ENCODE results near the gene NISCH. TPM values are rescaled to one million over a fixed set of nuclear protein-coding genes. Genes with fewer than 3 reads are reported as not detected.

NISCH gene
- polyA plus RNA-seq, 3 donors, result 9.7 to 106 (median 13.1) TPM

DNA sequence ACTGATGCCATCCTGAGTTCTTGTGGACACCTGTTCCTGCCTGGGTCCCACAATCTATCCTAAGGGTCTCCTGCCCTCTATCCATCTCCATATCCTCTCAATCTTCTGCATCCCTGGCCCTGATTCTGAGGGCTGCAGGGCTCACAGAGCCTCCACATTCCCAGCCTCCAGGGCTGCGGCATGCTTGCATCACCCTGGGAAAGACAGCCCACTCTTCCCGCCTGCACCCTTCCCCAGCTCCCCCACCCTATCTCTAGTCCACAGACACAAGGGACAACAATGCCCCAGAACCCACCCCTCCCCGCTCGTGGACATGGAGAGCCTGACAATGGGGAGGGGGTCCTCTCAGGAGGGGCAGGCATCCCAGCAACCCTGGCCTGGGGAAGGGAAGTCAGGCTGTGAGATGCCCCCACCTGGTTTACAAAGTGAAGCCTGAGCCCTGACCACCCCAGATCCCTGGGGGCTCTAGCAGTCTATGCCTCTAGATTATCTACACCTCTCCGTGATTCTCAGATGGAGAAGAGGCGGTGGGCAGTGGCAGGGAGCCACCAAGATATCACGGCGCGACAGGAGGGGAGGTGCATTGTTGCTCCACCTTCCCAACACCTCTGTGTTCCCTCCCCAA is 20.8 kb upstream of the NISCH start:
- Histone ChIP-seq H3K36me3 (replicated peaks in 1 of 2; ENCODE audit: control insufficient read depth in 1 of 2, insufficient read depth in 2 of 2, low read length in 2 of 2) (no peaks in the 10 kb centered on the region), H3K27me3 (ENCODE audit: control insufficient read depth in 2 of 2, insufficient read depth in 2 of 2, low read length in 2 of 2) (no peaks in the 10 kb centered on the region), H3K9ac (ENCODE audit: insufficient read depth, low read length, poor library complexity, severe bottlenecking) (no peak overlapping the region), H3K27ac (ENCODE audit: low read depth in 1 of 2, low read length in 2 of 2) (no peak overlapping the region), H3K4me1 (ENCODE audit: control insufficient read depth in 1 of 2, insufficient read depth in 2 of 2, low read length in 2 of 2) (peaks cover 36 to 39% of the 10 kb centered on the region in 2 donors), H3K9me3 (replicated peaks in 1 of 2; ENCODE audit: control insufficient read depth in 1 of 2, insufficient read depth in 1 of 2, low read length in 2 of 2) (no peaks in the 10 kb centered on the region), H2AFZ (ENCODE audit: insufficient read depth, low read depth, low read length, poor library complexity, severe bottlenecking) (no peak overlapping the region), H4K20me1 (ENCODE audit: insufficient read depth, low read length) (no peaks in the 10 kb centered on the region), H3K79me2 (ENCODE audit: insufficient read depth, low read length) (no peaks in the 10 kb centered on the region), H3K4me2 (replicated peaks; ENCODE audit: extremely low read depth, low read length, poor library complexity, severe bottlenecking) (no peak overlapping the region), H3K4me3 (replicated peaks in 1 of 3; ENCODE audit: low read depth in 2 of 3, low read length in 3 of 3) (no peak overlapping the region)
- peaks cover 2 to 9% (median 6%) of the 10 kb centered on the region in 3 donors for H3K27me3 Mint-ChIP-seq (ENCODE audit: low read depth in 3 of 3)
- peak overlapping the region in 1 of 2 donors; percentile 26 for H3K4me3 Mint-ChIP-seq
- TF ChIP-seq, protein P1, sequence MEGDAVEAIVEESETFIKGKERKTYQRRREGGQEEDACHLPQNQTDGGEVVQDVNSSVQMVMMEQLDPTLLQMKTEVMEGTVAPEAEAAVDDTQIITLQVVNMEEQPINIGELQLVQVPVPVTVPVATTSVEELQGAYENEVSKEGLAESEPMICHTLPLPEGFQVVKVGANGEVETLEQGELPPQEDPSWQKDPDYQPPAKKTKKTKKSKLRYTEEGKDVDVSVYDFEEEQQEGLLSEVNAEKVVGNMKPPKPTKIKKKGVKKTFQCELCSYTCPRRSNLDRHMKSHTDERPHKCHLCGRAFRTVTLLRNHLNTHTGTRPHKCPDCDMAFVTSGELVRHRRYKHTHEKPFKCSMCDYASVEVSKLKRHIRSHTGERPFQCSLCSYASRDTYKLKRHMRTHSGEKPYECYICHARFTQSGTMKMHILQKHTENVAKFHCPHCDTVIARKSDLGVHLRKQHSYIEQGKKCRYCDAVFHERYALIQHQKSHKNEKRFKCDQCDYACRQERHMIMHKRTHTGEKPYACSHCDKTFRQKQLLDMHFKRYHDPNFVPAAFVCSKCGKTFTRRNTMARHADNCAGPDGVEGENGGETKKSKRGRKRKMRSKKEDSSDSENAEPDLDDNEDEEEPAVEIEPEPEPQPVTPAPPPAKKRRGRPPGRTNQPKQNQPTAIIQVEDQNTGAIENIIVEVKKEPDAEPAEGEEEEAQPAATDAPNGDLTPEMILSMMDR (IDR thresholded peaks at IDR 0.05), result no peak
- 100% methylated on average over 2 of the region's 9 CpGs for WGBS (ENCODE audit: insufficient coverage)
- no peak for DNase-seq
- peaks cover 40% of the 10 kb centered on the region for H3K4me1 Mint-ChIP-seq
- no peaks in the 10 kb centered on the region for H3K36me3 Mint-ChIP-seq
- H3K9me3 Mint-ChIP-seq, result peaks cover 0 to 3% (median 0%) of the 10 kb centered on the region in 7 donors
- H3K27ac Mint-ChIP-seq, result no peak overlapping the region
- intact Hi-C loops (cut with micrococcal nuclease), result no loop called here

DNA sequence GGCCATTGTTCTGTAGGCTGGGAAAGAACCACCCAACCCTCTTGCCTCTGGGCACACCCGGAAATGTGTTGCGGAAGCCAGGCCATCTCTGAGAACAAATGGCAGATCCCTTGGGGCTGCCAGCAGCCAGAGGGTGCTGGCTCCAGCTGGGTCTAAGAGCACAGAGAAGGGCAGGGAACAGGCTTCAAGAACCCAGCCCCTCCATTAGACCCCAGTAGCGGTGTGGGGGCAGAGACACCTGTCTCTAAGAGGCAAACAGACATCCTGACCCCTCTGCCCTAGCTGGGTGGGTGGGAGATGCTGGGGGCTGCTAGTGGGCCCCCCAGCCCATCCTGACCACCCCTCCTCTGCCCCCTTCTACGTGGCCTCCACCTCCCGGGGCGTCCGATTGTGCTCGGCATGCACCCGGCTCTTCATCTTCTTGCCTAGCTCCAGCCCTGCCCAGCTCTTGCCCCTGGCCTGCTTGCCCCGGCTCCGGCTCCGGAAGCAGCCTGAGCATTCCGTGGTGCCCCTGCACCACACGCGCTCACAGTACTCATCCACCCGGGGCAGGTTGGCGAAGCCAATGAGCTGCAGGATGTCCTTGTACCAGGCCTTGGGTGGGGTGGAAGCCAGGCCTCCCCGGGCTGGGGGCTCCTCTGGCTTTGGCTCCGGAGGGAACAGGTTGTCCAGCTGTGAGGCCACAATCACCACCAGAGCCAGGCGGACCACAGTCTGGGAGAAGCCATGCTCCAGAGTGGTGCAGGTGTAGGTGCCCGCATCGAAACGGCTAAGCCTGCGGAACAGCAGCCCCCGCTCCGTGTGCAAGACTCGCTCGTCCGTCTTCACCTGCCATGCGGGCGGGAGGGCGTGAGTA is 19.9 kb upstream of the NISCH start:
- intact Hi-C loops (cut with micrococcal nuclease), result no loop called here
- H3K4me3 Mint-ChIP-seq, result no peak overlapping the region
- H3K27ac Mint-ChIP-seq, result no peak overlapping the region
- Histone ChIP-seq H3K4me3 (replicated peaks in 1 of 3; ENCODE audit: low read depth in 2 of 3, low read length in 3 of 3) (no peak overlapping the region), H4K20me1 (ENCODE audit: insufficient read depth, low read length) (no peaks in the 10 kb centered on the region), H3K79me2 (ENCODE audit: insufficient read depth, low read length) (no peaks in the 10 kb centered on the region), H3K9ac (ENCODE audit: insufficient read depth, low read length, poor library complexity, severe bottlenecking) (no peak overlapping the region), H3K27me3 (ENCODE audit: control insufficient read depth in 2 of 2, insufficient read depth in 2 of 2, low read length in 2 of 2) (no peaks in the 10 kb centered on the region), H3K4me1 (ENCODE audit: control insufficient read depth in 1 of 2, insufficient read depth in 2 of 2, low read length in 2 of 2) (peaks cover 36 to 39% of the 10 kb centered on the region in 2 donors), H3K27ac (ENCODE audit: low read depth in 1 of 2, low read length in 2 of 2) (no peak overlapping the region), H3K36me3 (replicated peaks in 1 of 2; ENCODE audit: control insufficient read depth in 1 of 2, insufficient read depth in 2 of 2, low read length in 2 of 2) (no peaks in the 10 kb centered on the region), H2AFZ (ENCODE audit: insufficient read depth, low read depth, low read length, poor library complexity, severe bottlenecking) (no peak overlapping the region), H3K4me2 (replicated peaks; ENCODE audit: extremely low read depth, low read length, poor library complexity, severe bottlenecking) (no peak overlapping the region), H3K9me3 (replicated peaks in 1 of 2; ENCODE audit: control insufficient read depth in 1 of 2, insufficient read depth in 1 of 2, low read length in 2 of 2) (no peaks in the 10 kb centered on the region)
- WGBS (ENCODE audit: insufficient coverage), result 97% methylated on average over 18 of the region's 32 CpGs
- TF ChIP-seq, protein P1 (IDR thresholded peaks at IDR 0.05), result no peak
- H3K27me3 Mint-ChIP-seq (ENCODE audit: low read depth in 3 of 3), result peaks cover 0 to 9% (median 6%) of the 10 kb centered on the region in 3 donors
- no peak for DNase-seq
- no peaks in the 10 kb centered on the region for H3K36me3 Mint-ChIP-seq
- peaks cover 0 to 3% (median 0%) of the 10 kb centered on the region in 7 donors for H3K9me3 Mint-ChIP-seq
- H3K4me1 Mint-ChIP-seq, result peaks cover 40% of the 10 kb centered on the region

Data from CD14-positive monocyte (primary cell).